ENCODE results near the gene ANKRD1.
"Not testable (repeated sequence)": the region's sequence is repeated elsewhere in the genome, so short reads cannot be mapped to it uniquely, and the experiment has no call there.

The ANKRD1 gene

GRCh38 chr10:90912174-90912573, 8.7 kb downstream of the ANKRD1 start:
- no peak for DNase-seq (ENCODE audit: low read depth)
- H3K4me3 ChIP-seq (ENCODE audit: low read depth, low read length), result no peak overlapping the region
- TF ChIP-seq, protein P1, sequence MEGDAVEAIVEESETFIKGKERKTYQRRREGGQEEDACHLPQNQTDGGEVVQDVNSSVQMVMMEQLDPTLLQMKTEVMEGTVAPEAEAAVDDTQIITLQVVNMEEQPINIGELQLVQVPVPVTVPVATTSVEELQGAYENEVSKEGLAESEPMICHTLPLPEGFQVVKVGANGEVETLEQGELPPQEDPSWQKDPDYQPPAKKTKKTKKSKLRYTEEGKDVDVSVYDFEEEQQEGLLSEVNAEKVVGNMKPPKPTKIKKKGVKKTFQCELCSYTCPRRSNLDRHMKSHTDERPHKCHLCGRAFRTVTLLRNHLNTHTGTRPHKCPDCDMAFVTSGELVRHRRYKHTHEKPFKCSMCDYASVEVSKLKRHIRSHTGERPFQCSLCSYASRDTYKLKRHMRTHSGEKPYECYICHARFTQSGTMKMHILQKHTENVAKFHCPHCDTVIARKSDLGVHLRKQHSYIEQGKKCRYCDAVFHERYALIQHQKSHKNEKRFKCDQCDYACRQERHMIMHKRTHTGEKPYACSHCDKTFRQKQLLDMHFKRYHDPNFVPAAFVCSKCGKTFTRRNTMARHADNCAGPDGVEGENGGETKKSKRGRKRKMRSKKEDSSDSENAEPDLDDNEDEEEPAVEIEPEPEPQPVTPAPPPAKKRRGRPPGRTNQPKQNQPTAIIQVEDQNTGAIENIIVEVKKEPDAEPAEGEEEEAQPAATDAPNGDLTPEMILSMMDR (IDR thresholded peaks at IDR 0.05; ENCODE audit: low read depth, low read length, missing control alignments), result no peak

- TF ChIP-seq, protein P1 (IDR thresholded peaks at IDR 0.05; ENCODE audit: low read depth, low read length, missing control alignments), result peak; percentile 80
- peak; percentile 68 for DNase-seq (ENCODE audit: low read depth)
- no peak overlapping the region for H3K4me3 ChIP-seq (ENCODE audit: low read depth, low read length)
Measured at GRCh38 chr10:90911133-90912051, 9.5 kb downstream of the ANKRD1 start.

GRCh38 chr10:90906596-90906995, 14.3 kb downstream of the ANKRD1 start:
- no peak for DNase-seq (ENCODE audit: low read depth)
- no peak overlapping the region for H3K4me3 ChIP-seq (ENCODE audit: low read depth, low read length)
- TF ChIP-seq, protein P1 (IDR thresholded peaks at IDR 0.05; ENCODE audit: low read depth, low read length, missing control alignments), result no peak

DNA sequence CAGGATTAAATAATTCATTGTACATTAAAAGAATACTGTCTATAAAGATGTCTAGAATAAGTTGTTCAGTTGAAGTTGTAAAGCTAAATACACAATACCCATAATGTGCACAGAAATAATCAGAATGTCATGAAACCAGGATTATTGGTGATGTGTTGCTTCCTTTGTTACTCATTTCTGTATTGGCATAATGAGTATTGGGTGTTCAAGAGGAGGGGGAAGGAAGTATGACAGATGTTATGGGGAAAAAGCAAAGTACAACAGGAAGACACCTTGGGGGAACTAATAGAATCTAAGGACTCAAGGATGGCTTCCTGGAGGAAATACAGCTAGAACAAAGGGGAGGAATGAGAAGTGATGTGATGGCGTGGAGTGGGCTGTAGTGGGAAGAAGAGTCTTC, 15.0 kb downstream of the ANKRD1 start:
- no peak for DNase-seq (ENCODE audit: low read depth)
- no peak overlapping the region for H3K4me3 ChIP-seq (ENCODE audit: low read depth, low read length)
- TF ChIP-seq, protein P1 (IDR thresholded peaks at IDR 0.05; ENCODE audit: low read depth, low read length, missing control alignments), result no peak

DNA sequence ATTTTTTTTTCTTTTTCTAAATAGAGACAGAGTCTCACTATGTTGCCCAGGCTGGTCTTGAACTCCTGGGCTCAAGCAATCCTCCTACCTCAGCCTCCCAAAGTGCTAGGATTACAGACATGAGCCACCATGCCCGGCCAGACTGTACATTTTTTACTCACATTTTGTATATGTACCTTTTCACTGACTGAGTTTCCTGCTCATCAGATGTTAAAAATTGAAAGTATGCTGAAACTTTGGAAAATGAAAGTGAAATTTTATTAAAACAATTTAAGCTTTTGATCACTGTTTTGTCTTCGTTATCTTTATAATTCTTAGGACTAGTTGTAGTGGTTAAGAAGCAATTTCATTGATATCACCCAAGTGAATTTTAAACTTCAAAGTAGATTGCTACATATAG, 24.0 kb downstream of the ANKRD1 start:
- not testable (repeated sequence) for H3K4me3 ChIP-seq (ENCODE audit: low read depth, low read length); DNase-seq (ENCODE audit: low read depth)

- DNase-seq (ENCODE audit: low read depth), result no peak
- TF ChIP-seq, protein P1 (IDR thresholded peaks at IDR 0.05; ENCODE audit: low read depth, low read length, missing control alignments), result no peak
- H3K4me3 ChIP-seq (ENCODE audit: low read depth, low read length), result no peak overlapping the region
Measured at GRCh38 chr10:90893190-90893589, 27.7 kb downstream of the ANKRD1 start.

- no peak for DNase-seq (ENCODE audit: low read depth)
- TF ChIP-seq, protein P1 (IDR thresholded peaks at IDR 0.05; ENCODE audit: low read depth, low read length, missing control alignments), result no peak
- no peak overlapping the region for H3K4me3 ChIP-seq (ENCODE audit: low read depth, low read length)
Measured at GRCh38 chr10:90890347-90890746, 30.5 kb downstream of the ANKRD1 start.

All from GM12864 (cell line).